ENCODE data around the gene EXOC3L2. TPM values are rescaled to one million over a fixed set of nuclear protein-coding genes. Genes with fewer than 3 reads are reported as not detected.

Gene EXOC3L2
- total and polyA plus RNA-seq, 5 donors from 2014 or later: not detected

- no peaks in the 10 kb centered on the region for H3K4me1 ChIP-seq (ENCODE audit: control insufficient read depth, insufficient read depth, low read length, poor library complexity, severe bottlenecking)
- no peak overlapping the region for H3K27ac ChIP-seq (ENCODE audit: insufficient read depth, low read length, poor library complexity, severe bottlenecking)
- H3K27ac Mint-ChIP-seq: no peak overlapping the region
- peaks cover 0 to 1% (median 0%) of the 10 kb centered on the region in 4 donors for H3K4me1 Mint-ChIP-seq
- H3K9me3 ChIP-seq (ENCODE audit: control insufficient read depth in 2 of 2, low read length in 2 of 2): no peaks in the 10 kb centered on the region
- peaks cover 7% of the 10 kb centered on the region for H3K27me3 ChIP-seq (ENCODE audit: control insufficient read depth, insufficient read depth, low read length)
- no peaks in the 10 kb centered on the region for H3K36me3 Mint-ChIP-seq
- no peak for DNase-seq
- no peaks in the 10 kb centered on the region for H3K36me3 ChIP-seq (ENCODE audit: control insufficient read depth, insufficient read depth, low read length)
- no peak overlapping the region for H3K4me3 Mint-ChIP-seq
- no peak for ATAC-seq (ENCODE audit: low read depth in 2 of 2)
- H3K9me3 Mint-ChIP-seq: peaks cover 0 to 2% (median 0%) of the 10 kb centered on the region in 7 donors
- peaks cover 54% of the 10 kb centered on the region for H3K27me3 Mint-ChIP-seq
- H3K4me3 ChIP-seq (ENCODE audit: low read depth, low read length): no peak overlapping the region
These were observed 27.8 kb downstream of the EXOC3L2 start for GRCh38 chr19:45217193-45217956.

- H3K4me3 Mint-ChIP-seq: no peak overlapping the region
- H3K4me3 ChIP-seq (ENCODE audit: low read depth, low read length): no peak overlapping the region
- peaks cover 0 to 2% (median 0%) of the 10 kb centered on the region in 7 donors for H3K9me3 Mint-ChIP-seq
- H3K27ac Mint-ChIP-seq: no peak overlapping the region
- H3K27me3 Mint-ChIP-seq: peaks cover 48% of the 10 kb centered on the region
- H3K4me1 Mint-ChIP-seq: peaks cover 0 to 1% (median 0%) of the 10 kb centered on the region in 4 donors
- H3K9me3 ChIP-seq (ENCODE audit: control insufficient read depth in 2 of 2, low read length in 2 of 2): no peaks in the 10 kb centered on the region
- H3K27ac ChIP-seq (ENCODE audit: insufficient read depth, low read length, poor library complexity, severe bottlenecking): no peak overlapping the region
- DNase-seq (no peak), ATAC-seq (ENCODE audit: low read depth in 2 of 2) (no peak)
- no peaks in the 10 kb centered on the region for H3K4me1 ChIP-seq (ENCODE audit: control insufficient read depth, insufficient read depth, low read length, poor library complexity, severe bottlenecking)
- no peaks in the 10 kb centered on the region for H3K36me3 Mint-ChIP-seq
- peaks cover 7% of the 10 kb centered on the region for H3K27me3 ChIP-seq (ENCODE audit: control insufficient read depth, insufficient read depth, low read length)
- H3K36me3 ChIP-seq (ENCODE audit: control insufficient read depth, insufficient read depth, low read length): no peaks in the 10 kb centered on the region
These were observed 28.5 kb downstream of the EXOC3L2 start for GRCh38 chr19:45216667-45217066.

- DNase-seq (no peak), ATAC-seq (ENCODE audit: low read depth in 2 of 2) (no peak)
- no peaks in the 10 kb centered on the region for H3K36me3 Mint-ChIP-seq
- peaks cover 46% of the 10 kb centered on the region for H3K27me3 Mint-ChIP-seq
- H3K4me3 Mint-ChIP-seq: no peak overlapping the region
- peaks cover 0 to 1% (median 0%) of the 10 kb centered on the region in 4 donors for H3K4me1 Mint-ChIP-seq
- peaks cover 7% of the 10 kb centered on the region for H3K27me3 ChIP-seq (ENCODE audit: control insufficient read depth, insufficient read depth, low read length)
- peaks cover 0 to 2% (median 0%) of the 10 kb centered on the region in 7 donors for H3K9me3 Mint-ChIP-seq
- no peak overlapping the region for H3K4me3 ChIP-seq (ENCODE audit: low read depth, low read length)
- no peaks in the 10 kb centered on the region for H3K36me3 ChIP-seq (ENCODE audit: control insufficient read depth, insufficient read depth, low read length)
- H3K27ac ChIP-seq (ENCODE audit: insufficient read depth, low read length, poor library complexity, severe bottlenecking): no peak overlapping the region
- H3K9me3 ChIP-seq (ENCODE audit: control insufficient read depth in 2 of 2, low read length in 2 of 2): no peaks in the 10 kb centered on the region
- no peak overlapping the region for H3K27ac Mint-ChIP-seq
- no peaks in the 10 kb centered on the region for H3K4me1 ChIP-seq (ENCODE audit: control insufficient read depth, insufficient read depth, low read length, poor library complexity, severe bottlenecking)
These were observed 29.6 kb downstream of the EXOC3L2 start for GRCh38 chr19:45215391-45216191.

- no peaks in the 10 kb centered on the region for H3K36me3 ChIP-seq (ENCODE audit: control insufficient read depth, insufficient read depth, low read length)
- H3K4me3 ChIP-seq (ENCODE audit: low read depth, low read length): no peak overlapping the region
- H3K9me3 ChIP-seq (ENCODE audit: control insufficient read depth in 2 of 2, low read length in 2 of 2): no peaks in the 10 kb centered on the region
- H3K4me1 Mint-ChIP-seq: peaks cover 0 to 2% (median under 1%) of the 10 kb centered on the region in 4 donors
- H3K4me1 ChIP-seq (ENCODE audit: control insufficient read depth, insufficient read depth, low read length, poor library complexity, severe bottlenecking): no peaks in the 10 kb centered on the region
- no peaks in the 10 kb centered on the region for H3K36me3 Mint-ChIP-seq
- H3K27ac ChIP-seq (ENCODE audit: insufficient read depth, low read length, poor library complexity, severe bottlenecking): no peak overlapping the region
- DNase-seq (no peak), ATAC-seq (ENCODE audit: low read depth in 2 of 2) (no peak)
- H3K27ac Mint-ChIP-seq: no peak overlapping the region
- peaks cover 34% of the 10 kb centered on the region for H3K27me3 Mint-ChIP-seq
- H3K4me3 Mint-ChIP-seq: no peak overlapping the region
- peaks cover 5% of the 10 kb centered on the region for H3K27me3 ChIP-seq (ENCODE audit: control insufficient read depth, insufficient read depth, low read length)
- no peaks in the 10 kb centered on the region for H3K9me3 Mint-ChIP-seq
These were observed 32.2 kb downstream of the EXOC3L2 start for GRCh38 chr19:45213031-45213430.

GRCh38 chr19:45211751-45212381 is 33.3 kb downstream of the EXOC3L2 start:
- H3K9me3 Mint-ChIP-seq: no peaks in the 10 kb centered on the region
- Histone ChIP-seq H3K9me3 (ENCODE audit: control insufficient read depth in 2 of 2, low read length in 2 of 2) (no peaks in the 10 kb centered on the region), H3K36me3 (ENCODE audit: control insufficient read depth, insufficient read depth, low read length) (no peaks in the 10 kb centered on the region), H3K27me3 (ENCODE audit: control insufficient read depth, insufficient read depth, low read length) (peaks cover 2% of the 10 kb centered on the region), H3K4me3 (ENCODE audit: low read depth, low read length) (no peak overlapping the region), H3K4me1 (ENCODE audit: control insufficient read depth, insufficient read depth, low read length, poor library complexity, severe bottlenecking) (no peaks in the 10 kb centered on the region), H3K27ac (ENCODE audit: insufficient read depth, low read length, poor library complexity, severe bottlenecking) (no peak overlapping the region)
- DNase-seq (no peak), ATAC-seq (ENCODE audit: low read depth in 2 of 2) (no peak)
- H3K4me1 Mint-ChIP-seq: peaks cover 0 to 2% (median under 1%) of the 10 kb centered on the region in 4 donors
- H3K4me3 Mint-ChIP-seq: no peak overlapping the region
- no peaks in the 10 kb centered on the region for H3K36me3 Mint-ChIP-seq
- peaks cover 29% of the 10 kb centered on the region for H3K27me3 Mint-ChIP-seq
- no peak overlapping the region for H3K27ac Mint-ChIP-seq

GRCh38 chr19:45206328-45206727 is 38.9 kb downstream of the EXOC3L2 start:
- no peaks in the 10 kb centered on the region for H3K36me3 Mint-ChIP-seq
- H3K4me1 Mint-ChIP-seq: peaks cover 0 to 2% (median 0%) of the 10 kb centered on the region in 4 donors
- H3K9me3 Mint-ChIP-seq: peaks cover 0 to 1% (median 0%) of the 10 kb centered on the region in 7 donors
- no peak overlapping the region for H3K27ac ChIP-seq (ENCODE audit: insufficient read depth, low read length, poor library complexity, severe bottlenecking)
- H3K27me3 ChIP-seq (ENCODE audit: control insufficient read depth, insufficient read depth, low read length): no peaks in the 10 kb centered on the region
- no peaks in the 10 kb centered on the region for H3K4me1 ChIP-seq (ENCODE audit: control insufficient read depth, insufficient read depth, low read length, poor library complexity, severe bottlenecking)
- no peaks in the 10 kb centered on the region for H3K9me3 ChIP-seq (ENCODE audit: control insufficient read depth in 2 of 2, low read length in 2 of 2)
- H3K4me3 ChIP-seq (ENCODE audit: low read depth, low read length): no peak overlapping the region
- peaks cover 6% of the 10 kb centered on the region for H3K27me3 Mint-ChIP-seq
- no peaks in the 10 kb centered on the region for H3K36me3 ChIP-seq (ENCODE audit: control insufficient read depth, insufficient read depth, low read length)
- no peak overlapping the region for H3K4me3 Mint-ChIP-seq
- ATAC-seq (ENCODE audit: low read depth in 2 of 2) (no peak), DNase-seq (no peak)
- H3K27ac Mint-ChIP-seq: no peak overlapping the region

GRCh38 chr19:45205810-45206209 is 39.4 kb downstream of the EXOC3L2 start:
- peaks cover 0 to 1% (median 0%) of the 10 kb centered on the region in 7 donors for H3K9me3 Mint-ChIP-seq
- no peaks in the 10 kb centered on the region for H3K9me3 ChIP-seq (ENCODE audit: control insufficient read depth in 2 of 2, low read length in 2 of 2)
- peaks cover 0 to 2% (median 0%) of the 10 kb centered on the region in 4 donors for H3K4me1 Mint-ChIP-seq
- no peak overlapping the region for H3K4me3 ChIP-seq (ENCODE audit: low read depth, low read length)
- no peaks in the 10 kb centered on the region for H3K36me3 ChIP-seq (ENCODE audit: control insufficient read depth, insufficient read depth, low read length)
- ATAC-seq (ENCODE audit: low read depth in 2 of 2) (no peak), DNase-seq (no peak)
- no peak overlapping the region for H3K4me3 Mint-ChIP-seq
- H3K27ac Mint-ChIP-seq: no peak overlapping the region
- no peaks in the 10 kb centered on the region for H3K27me3 ChIP-seq (ENCODE audit: control insufficient read depth, insufficient read depth, low read length)
- H3K27me3 Mint-ChIP-seq: peaks cover 5% of the 10 kb centered on the region
- no peaks in the 10 kb centered on the region for H3K36me3 Mint-ChIP-seq
- no peaks in the 10 kb centered on the region for H3K4me1 ChIP-seq (ENCODE audit: control insufficient read depth, insufficient read depth, low read length, poor library complexity, severe bottlenecking)
- no peak overlapping the region for H3K27ac ChIP-seq (ENCODE audit: insufficient read depth, low read length, poor library complexity, severe bottlenecking)

Measured in CD4-positive, CD25-positive, alpha-beta regulatory T cell (primary cell).